ENCODE results near the gene TNFRSF8. TPM values are rescaled to one million over a fixed set of nuclear protein-coding genes. Genes with fewer than 3 reads are reported as not detected.

The TNFRSF8 gene
- total RNA-seq, 1 experiment from 2014 or later: 2.9 TPM

- no peak overlapping the region for H4K5ac ChIP-seq (ENCODE audit: insufficient read length, low read depth, low read length)
- no peaks in the 10 kb centered on the region for H4K20me1 ChIP-seq (ENCODE audit: control insufficient read depth, insufficient read depth, insufficient read length)
- no peak overlapping the region for H2AK5ac ChIP-seq (ENCODE audit: insufficient read length, low read length)
- no peak overlapping the region for H2BK20ac ChIP-seq (ENCODE audit: low read depth, low read length, poor library complexity, severe bottlenecking)
- no peak overlapping the region for H3K56ac ChIP-seq (ENCODE audit: insufficient read length, low read depth, low read length)
- no peak overlapping the region for H2BK15ac ChIP-seq (ENCODE audit: low read depth, low read length)
- H4K91ac ChIP-seq (ENCODE audit: insufficient read length, low read depth, low read length): no peak overlapping the region
- no peak overlapping the region for H2AFZ ChIP-seq (ENCODE audit: low read length)
- H3K79me2 ChIP-seq (ENCODE audit: insufficient read depth, low read length): no peaks in the 10 kb centered on the region
- Mint-ChIP-seq H3K36me3 (ENCODE audit: insufficient read depth in 1 of 3, low read depth in 3 of 3) (no peaks in the 10 kb centered on the region), H3K4me1 (peaks cover 23 to 29% of the 10 kb centered on the region in 2 experiments), H3K9me3 (no peaks in the 10 kb centered on the region; a peak in 2 of 5 replicates), H3K27me3 (ENCODE audit: low read depth) (peaks cover 21% of the 10 kb centered on the region), H3K4me3 (no peak overlapping the region), H3K27ac (no peak overlapping the region)
- H4K8ac ChIP-seq (replicated peaks; ENCODE audit: insufficient read length, low read depth, low read length): no peak overlapping the region
- H3K9me3 ChIP-seq (ENCODE audit: control insufficient read depth, low read depth, low read length): no peaks in the 10 kb centered on the region
- H2BK12ac ChIP-seq (ENCODE audit: insufficient read length, low read depth, low read length): no peak overlapping the region
- no peak for DNase-seq
- H3K79me1 ChIP-seq (ENCODE audit: insufficient read depth, low read depth, low read length, poor library complexity, severe bottlenecking): no peaks in the 10 kb centered on the region
- no CpG with 5 or more reads among the region's 11 CpGs for WGBS (ENCODE audit: extremely low coverage, insufficient read length, low lambda C conversion rate)
- H3K14ac ChIP-seq (ENCODE audit: insufficient read depth, low read length): no peak overlapping the region
- H3K27me3 ChIP-seq (ENCODE audit: insufficient read depth, low read length): no peaks in the 10 kb centered on the region
- no peak overlapping the region for H3K9ac ChIP-seq (ENCODE audit: extremely low read depth, insufficient read length, low read length)
- no peak overlapping the region for H3K4me2 ChIP-seq (ENCODE audit: insufficient read depth, insufficient read length, low read length)
- no peak overlapping the region for H3K27ac ChIP-seq (ENCODE audit: insufficient read length, low read depth, low read length)
- H3K23ac ChIP-seq (ENCODE audit: insufficient read length, low read depth, low read length): no peak overlapping the region
- H3K4ac ChIP-seq (ENCODE audit: low read depth, low read length): no peak overlapping the region
- H3K23me2 ChIP-seq (ENCODE audit: insufficient read length, low read depth, low read length, poor library complexity, severe bottlenecking): no peaks in the 10 kb centered on the region
- H2BK5ac ChIP-seq (ENCODE audit: insufficient read length, low read length): no peak overlapping the region
- H3T11ph ChIP-seq (ENCODE audit: low read length): no peak overlapping the region
- H2BK120ac ChIP-seq (ENCODE audit: low read depth, low read length, poor library complexity, severe bottlenecking): no peak overlapping the region
- no peaks in the 10 kb centered on the region; the same call in 1 of the 2 replicates for H3K4me1 ChIP-seq (ENCODE audit: insufficient read depth, low read length)
- no peak for TF ChIP-seq CTCF (conservative IDR thresholded peaks at IDR 0.05)
- H3K18ac ChIP-seq (ENCODE audit: insufficient read length, low read depth, low read length): no peak overlapping the region
These were observed 110.6 kb downstream of the TNFRSF8 start for GRCh38 chr1:12173631-12174121.
